H1 (cell line): Measurements from ENCODE around the gene CCDC91. TPM values are rescaled to one million over a fixed set of nuclear protein-coding genes. Genes with fewer than 3 reads are reported as not detected.

Experiments used
- CTCF ChIA-PET: fragments of 300-600 bp; sonication (Branson Sonifier 250); formaldehyde crosslinking; loops from one replicate; lab custom pipeline; 2021; ENCODE audit not compliant: partially characterized antibody; lab: Charles Lee
- POLR2A ChIA-PET: fragments of 300-600 bp; sonication (Branson Sonifier 250); formaldehyde crosslinking; loops from one replicate; lab custom pipeline; 2021; ENCODE audit warnings: inconsistent platforms; ENCODE audit not compliant: partially characterized antibody; lab: Charles Lee
- DNase-seq, 2 experiments: peaks; one replicate each; pipeline versions ENCODE4 v3.0.0 to v3.0.0-alpha.2; 2010 to 2022; ENCODE audit warnings: low spot score in 2 of 2, low read depth in 1 of 2, mixed read lengths in 1 of 2
- FAIRE-seq: peaks from 2 replicates; lab custom pipeline; 2011; peaks lifted over from hg19 to GRCh38; lab: Jason Lieb, UNC
- H2AFZ ChIP-seq: 2 replicates; pipeline ENCODE4 v1.8.1; 2012; ENCODE audit warnings: low read length, inconsistent platforms
- H2AK5ac ChIP-seq: 2 replicates; pipeline ENCODE4 v1.6.1; 2013; ENCODE audit warnings: low read depth, low read length
- H2BK120ac ChIP-seq: replicated peaks from 2 replicates; pipeline ENCODE3; 2013; ENCODE audit warnings: low read depth, low read length, inconsistent platforms
- H2BK12ac ChIP-seq: 2 replicates; pipeline ENCODE4 v1.6.1; 2013; ENCODE audit warnings: low read depth, low read length
- H2BK15ac ChIP-seq: 2 replicates; pipeline ENCODE4 v1.6.1; 2013; ENCODE audit warnings: low read length
- H2BK20ac ChIP-seq: 2 replicates; pipeline ENCODE4 v1.6.1; 2013; ENCODE audit warnings: low read length
- H2BK5ac ChIP-seq: 2 replicates; pipeline ENCODE4 v1.6.1; 2013; ENCODE audit warnings: low read depth, low read length
- H3K14ac ChIP-seq: 2 replicates; pipeline ENCODE4 v1.6.1; 2013; ENCODE audit warnings: inconsistent platforms; ENCODE audit not compliant: insufficient read length
- H3K18ac ChIP-seq: 2 replicates; pipeline ENCODE4 v1.6.1; 2013; ENCODE audit warnings: low read length; ENCODE audit errors: extremely low read depth
- H3K23ac ChIP-seq: 2 replicates; pipeline ENCODE4 v1.6.1; 2013; ENCODE audit warnings: inconsistent platforms; ENCODE audit not compliant: insufficient read length
- H3K23me2 ChIP-seq: 2 replicates; pipeline ENCODE4 v1.6.1; 2013; ENCODE audit warnings: low read depth, low read length
- H3K27ac ChIP-seq: 2 replicates; pipeline ENCODE4 v1.6.1; 2011; ENCODE audit warnings: low read depth, low read length, inconsistent platforms
- H3K27me3 ChIP-seq, 4 experiments: replicated peaks in 1 of 4; 1 replicate in 1 of 4; 2 replicates in 3 of 4; pipeline versions ENCODE4 v1.6.1 to v1.8.1; 2011 to 2013; ENCODE audit warnings: low read length in 3 of 4, mild to moderate bottlenecking in 3 of 4, inconsistent platforms in 2 of 4, mixed read lengths in 2 of 4, moderate library complexity in 1 of 4; ENCODE audit not compliant: control insufficient read depth in 3 of 4, insufficient read depth in 3 of 4; ENCODE audit errors: extremely low read depth in 1 of 4
- H3K36me3 ChIP-seq, 4 experiments: 2 replicates each; pipeline versions ENCODE4 v1.6.1 to v1.8.1; 2011 to 2013; ENCODE audit warnings: mild to moderate bottlenecking in 4 of 4, low read length in 3 of 4, moderate library complexity in 2 of 4, control low read depth in 1 of 4, inconsistent platforms in 1 of 4; ENCODE audit not compliant: insufficient read depth in 4 of 4, control insufficient read depth in 2 of 4
- H3K4ac ChIP-seq: replicated peaks from 2 replicates; pipeline ENCODE3; 2013; ENCODE audit warnings: low read length, low read depth, mixed read lengths, inconsistent platforms; ENCODE audit not compliant: insufficient read length
- H3K4me1 ChIP-seq, 4 experiments: replicated peaks in 1 of 4; 1 replicate in 1 of 4; 2 replicates in 3 of 4; pipeline versions ENCODE4 v1.6.1 to v1.8.1; 2011 to 2013; ENCODE audit warnings: low read length in 3 of 4, inconsistent platforms in 2 of 4, mixed read lengths in 1 of 4; ENCODE audit not compliant: insufficient read depth in 4 of 4, control insufficient read depth in 3 of 4
- H3K4me2 ChIP-seq, 2 experiments: 2 replicates each; pipeline versions ENCODE4 v1.6.1 to v1.8.1; 2011 to 2013; ENCODE audit warnings: low read depth in 2 of 2, low read length in 2 of 2, control low read depth in 1 of 2, inconsistent platforms in 1 of 2, mild to moderate bottlenecking in 1 of 2; ENCODE audit not compliant: insufficient read depth in 1 of 2
- H3K4me3 ChIP-seq, 4 experiments: fragments of 200-600, 300-600 bp in 1 of 4; sonication (generic), shearing (Covaris generic), sonication (Bioruptor Twin) in 1 of 4; 2 replicates each; pipeline versions ENCODE4 v1.5.1 to v1.8.1; 2011 to 2016; ENCODE audit warnings: low read length in 4 of 4, low read depth in 3 of 4, control low read depth in 2 of 4, inconsistent platforms in 2 of 4, mild to moderate bottlenecking in 2 of 4, mixed read lengths in 1 of 4, moderate library complexity in 1 of 4; ENCODE audit not compliant: insufficient read depth in 2 of 4; ENCODE audit errors: extremely low read depth in 1 of 4
- H3K56ac ChIP-seq: replicated peaks from 2 replicates; pipeline ENCODE3; 2013; ENCODE audit warnings: low read depth, mild to moderate bottlenecking, mixed read lengths, low read length, inconsistent platforms; ENCODE audit not compliant: insufficient read length
- H3K79me1 ChIP-seq: 2 replicates; pipeline ENCODE4 v1.6.1; 2013; ENCODE audit warnings: low read depth, low read length, control low read depth
- H3K79me2 ChIP-seq, 2 experiments: 2 replicates each; pipeline versions ENCODE4 v1.6.1 to v1.8.1; 2012 to 2013; ENCODE audit warnings: low read length in 2 of 2, mild to moderate bottlenecking in 2 of 2, inconsistent platforms in 1 of 2; ENCODE audit not compliant: insufficient read depth in 2 of 2, control insufficient read depth in 1 of 2
- H3K9ac ChIP-seq, 4 experiments: replicated peaks in 1 of 4; 1 replicate in 1 of 4; 2 replicates in 3 of 4; pipeline versions ENCODE4 v1.6.1 to v1.8.1; 2011 to 2013; ENCODE audit warnings: low read depth in 3 of 4, low read length in 3 of 4, control low read depth in 2 of 4, mild to moderate bottlenecking in 2 of 4, moderate library complexity in 2 of 4, inconsistent platforms in 1 of 4; ENCODE audit errors: extremely low read depth in 1 of 4
- H3K9me3 ChIP-seq, 2 experiments: 2 replicates each; pipeline versions ENCODE4 v1.6.1 to v1.8.1; 2012 to 2013; ENCODE audit warnings: mild to moderate bottlenecking in 2 of 2, moderate library complexity in 2 of 2, control low read depth in 1 of 2, inconsistent platforms in 1 of 2, low read depth in 1 of 2, low read length in 1 of 2, mixed read lengths in 1 of 2; ENCODE audit not compliant: insufficient read depth in 2 of 2
- H4K20me1 ChIP-seq, 2 experiments: replicated peaks in 1 of 2; 2 replicates each; pipeline versions ENCODE3 to v1.8.1; 2011 to 2013; ENCODE audit warnings: inconsistent platforms in 2 of 2, low read length in 2 of 2, mild to moderate bottlenecking in 1 of 2; ENCODE audit not compliant: insufficient read depth in 2 of 2, control insufficient read depth in 1 of 2
- H4K5ac ChIP-seq: 2 replicates; pipeline ENCODE4 v1.6.1; 2013; ENCODE audit warnings: low read length, low read depth, mixed read lengths, inconsistent platforms; ENCODE audit not compliant: insufficient read length
- H4K8ac ChIP-seq: 2 replicates; pipeline ENCODE4 v1.8.0; 2013; ENCODE audit warnings: mild to moderate bottlenecking, moderate library complexity, low read length, inconsistent platforms; ENCODE audit not compliant: insufficient read depth; ENCODE audit errors: extremely low read depth
- H4K91ac ChIP-seq: replicated peaks from 2 replicates; pipeline ENCODE3; 2013; ENCODE audit warnings: low read length, mixed read lengths, inconsistent platforms; ENCODE audit not compliant: insufficient read length
- CTCF ChIP-seq, 3 experiments: IDR thresholded peaks; 1 replicate in 2 of 3; 2 replicates in 1 of 3; pipeline versions ENCODE4 v1.5.1 to v1.6.1; 2011; ENCODE audit warnings: low read length in 3 of 3, mild to moderate bottlenecking in 3 of 3, inconsistent platforms in 2 of 3, low read depth in 1 of 3, moderate library complexity in 1 of 3; ENCODE audit not compliant: insufficient read depth in 1 of 3; ENCODE audit errors: control extremely low read depth in 1 of 3
- SIN3A ChIP-seq, 2 experiments: IDR thresholded peaks in 1 of 2; conservative IDR thresholded peaks in 1 of 2; 2 replicates each; pipeline ENCODE4 v1.6.1; 2011 to 2012; ENCODE audit warnings: low read length in 2 of 2, improper control_type of control experiment in 1 of 2, low read depth in 1 of 2, mild to moderate bottlenecking in 1 of 2
- SP4 ChIP-seq: IDR thresholded peaks from 2 replicates; pipeline ENCODE4 v1.6.1; 2012; ENCODE audit warnings: low read length, inconsistent platforms
- WGBS, 2 experiments: shearing (Covaris generic) in 1 of 2; methylation state at CpG; one replicate each; pipeline versions ENCODE4 v1.1.6 to v1.1.7; 2013 to 2015; ENCODE audit warnings: low lambda C conversion rate in 2 of 2, mixed read lengths in 2 of 2, inconsistent platforms in 1 of 2, low coverage in 1 of 2, missing lambda C conversion rate in 1 of 2; ENCODE audit not compliant: insufficient replicate concordance in 2 of 2, insufficient coverage in 1 of 2, insufficient read length in 1 of 2; ENCODE audit errors: extremely low coverage in 1 of 2, missing lambda C conversion rate in 1 of 2; 5-methylcytosine and 5-hydroxymethylcytosine counted together
- polyA plus RNA-seq, 7 experiments: library from polyadenylated mRNA; depleted of rRNA in 3 of 7; stranded (reverse) in 5 of 7; unstranded in 2 of 7; fragments of >200 nt in 5 of 7; fragments of 200-250 nt in 2 of 7; gene quantifications; 1 replicate in 5 of 7; 2 replicates in 1 of 7; 4 replicates in 1 of 7; pipeline versions ENCODE4 v1.2.1 to v1.2.3, GENCODE V29; 2011 to 2013; ENCODE audit warnings: missing spikeins in 2 of 7, mixed read lengths in 2 of 7
- total RNA-seq: library from RNA; stranded (reverse); fragmentation: NEBNext Ultra II Directional; extraction: Animal tissue kit (Norgen Biotek cat#: 25700); gene quantifications from 2 replicates; pipeline ENCODE4 v1.2.1, GENCODE V29; 2021

CCDC91 gene
- total and polyA plus RNA-seq, 2 of the 8 experiments (the other 6 are each of a cell fraction or from before 2014, with no cell fraction given), result 8.6 to 23.1 TPM

GRCh38 chr12:28415755-28416154 is 225.5 kb downstream of the CCDC91 start:
- no peak overlapping the region; a peak in 1 of 8 replicates for H3K4me3 ChIP-seq
- no peak for TF ChIP-seq CTCF (IDR thresholded peaks at IDR 0.05; ENCODE audit: control extremely low read depth in 1 of 3, insufficient read depth in 1 of 3, low read depth in 1 of 3, low read length in 3 of 3)
- no peak for TF ChIP-seq SP4
- TF ChIP-seq SIN3A (conservative IDR thresholded peaks at IDR 0.05 in 1 of 2, IDR thresholded peaks at IDR 0.05 in 1 of 2; ENCODE audit: low read depth in 1 of 2, low read length in 2 of 2), result no peak
- no peak overlapping the region for H2BK12ac ChIP-seq
- no peak overlapping the region for H3K14ac ChIP-seq
- no peak overlapping the region for H2BK20ac ChIP-seq
- no peaks in the 10 kb centered on the region for H3K9me3 ChIP-seq
- no peak overlapping the region for H2BK15ac ChIP-seq
- no peaks in the 10 kb centered on the region for H3K79me2 ChIP-seq
- no peak overlapping the region for H3K23ac ChIP-seq
- peaks cover 0 to 4% (median 2%) of the 10 kb centered on the region in 4 experiments; a peak in 4 of 7 replicates for H3K4me1 ChIP-seq
- peak overlapping the region; percentile 43 for H4K5ac ChIP-seq
- no peak overlapping the region for H2AK5ac ChIP-seq
- H3K4ac ChIP-seq, result no peak overlapping the region
- FAIRE-seq (peak; percentile 13), DNase-seq (no peak)
- no peak overlapping the region for H2AFZ ChIP-seq
- ChIA-PET CTCF (interaction anchor here (0.8 kb wide), 1 partner anchor 177 kb away, joined by 3 read pairs; no protein-coding TSS in a partner anchor), POLR2A (no interaction called here)
- H3K27me3 ChIP-seq, result no peaks in the 10 kb centered on the region
- H2BK120ac ChIP-seq, result no peak overlapping the region
- H3K79me1 ChIP-seq, result no peaks in the 10 kb centered on the region
- H4K8ac ChIP-seq, result no peak overlapping the region
- H3K18ac ChIP-seq, result no peak overlapping the region; the same call in 1 of the 2 replicates
- H2BK5ac ChIP-seq, result no peak overlapping the region
- H3K56ac ChIP-seq, result no peak overlapping the region
- 0 out of 4 replicates have a peak overlapping the region, but pooled peaks of 1 of the 2 experiments have one; percentile 16 for H3K4me2 ChIP-seq
- H4K20me1 ChIP-seq, result no peaks in the 10 kb centered on the region
- H3K23me2 ChIP-seq, result no peaks in the 10 kb centered on the region
- H3K9ac ChIP-seq, result no peak overlapping the region
- H3K27ac ChIP-seq, result no peak overlapping the region
- H3K36me3 ChIP-seq, result no peaks in the 10 kb centered on the region; a peak in 1 of 8 replicates
- H4K91ac ChIP-seq, result no peak overlapping the region
- 0% methylated on average over 1 of the region's 1 CpG; no CpG with 5 or more reads in 1 of the 2 experiments for WGBS, 2 experiments
